Tibial nerve (tissue), 4 donors: ENCODE results near the gene SALL4.

ENCODE experiments used
- EP300 ChIP-seq, 2 donors: sonication (generic); formaldehyde crosslinking; IDR thresholded peaks; one replicate each; pipeline ENCODE4 v1.6.1; 2017; ENCODE audit warnings: antibody characterized with exemption in 2 of 2, mild to moderate bottlenecking in 1 of 2
- POLR2A ChIP-seq, 2 donors: fragments of 450-650 bp; IDR thresholded peaks; one replicate each; pipeline ENCODE4 v1.6.1; 2017; ENCODE audit warnings: antibody characterized with exemption in 2 of 2, mild to moderate bottlenecking in 2 of 2, moderate library complexity in 2 of 2
- TF ChIP-seq, protein P1 (sequence below), 5 experiments: fragments of 200-600 bp in 3 of 5; fragments of 450-650 bp in 2 of 5; sonication (generic) in 3 of 5; IDR thresholded peaks; one replicate each; pipeline ENCODE4 v1.5.1; 2016 to 2019; ENCODE audit warnings: antibody characterized with exemption in 5 of 5, mild to moderate bottlenecking in 3 of 5, moderate library complexity in 2 of 5

DNA sequence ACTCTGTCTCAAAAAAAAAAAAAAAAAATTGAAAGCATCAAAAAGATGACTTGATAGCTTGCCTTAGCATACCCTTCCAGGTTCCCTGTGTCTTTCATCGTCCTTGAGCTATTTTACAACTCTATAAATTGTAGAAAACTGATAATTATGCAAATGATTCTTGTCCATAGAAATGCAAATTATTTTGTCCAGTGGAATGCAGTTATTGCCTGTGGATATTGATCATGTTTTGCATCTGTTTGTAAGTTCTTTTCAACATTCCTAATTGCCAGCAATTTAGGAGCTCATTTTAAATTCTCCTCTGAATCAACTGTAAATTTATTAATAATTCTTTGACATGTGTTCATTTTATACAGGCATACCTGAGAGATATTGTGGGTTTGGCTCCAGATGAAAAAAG lies 27.1 kb downstream of the SALL4 start:
- TF ChIP-seq, protein P1, sequence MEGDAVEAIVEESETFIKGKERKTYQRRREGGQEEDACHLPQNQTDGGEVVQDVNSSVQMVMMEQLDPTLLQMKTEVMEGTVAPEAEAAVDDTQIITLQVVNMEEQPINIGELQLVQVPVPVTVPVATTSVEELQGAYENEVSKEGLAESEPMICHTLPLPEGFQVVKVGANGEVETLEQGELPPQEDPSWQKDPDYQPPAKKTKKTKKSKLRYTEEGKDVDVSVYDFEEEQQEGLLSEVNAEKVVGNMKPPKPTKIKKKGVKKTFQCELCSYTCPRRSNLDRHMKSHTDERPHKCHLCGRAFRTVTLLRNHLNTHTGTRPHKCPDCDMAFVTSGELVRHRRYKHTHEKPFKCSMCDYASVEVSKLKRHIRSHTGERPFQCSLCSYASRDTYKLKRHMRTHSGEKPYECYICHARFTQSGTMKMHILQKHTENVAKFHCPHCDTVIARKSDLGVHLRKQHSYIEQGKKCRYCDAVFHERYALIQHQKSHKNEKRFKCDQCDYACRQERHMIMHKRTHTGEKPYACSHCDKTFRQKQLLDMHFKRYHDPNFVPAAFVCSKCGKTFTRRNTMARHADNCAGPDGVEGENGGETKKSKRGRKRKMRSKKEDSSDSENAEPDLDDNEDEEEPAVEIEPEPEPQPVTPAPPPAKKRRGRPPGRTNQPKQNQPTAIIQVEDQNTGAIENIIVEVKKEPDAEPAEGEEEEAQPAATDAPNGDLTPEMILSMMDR (IDR thresholded peaks at IDR 0.05), result no peak
- no peak for TF ChIP-seq POLR2A (IDR thresholded peaks at IDR 0.05)
- TF ChIP-seq EP300 (IDR thresholded peaks at IDR 0.05), result no peak
